ENCODE measurements around the gene NEURL1. TPM values are rescaled to one million over a fixed set of nuclear protein-coding genes. Genes with fewer than 3 reads are reported as not detected.

Gene NEURL1
- total and polyA plus RNA-seq, 2 donors (not counting 3 experiments of a cell fraction or from before 2014, with no cell fraction given) = 0.06 to 0.22 TPM

- Histone ChIP-seq H3K27ac (ENCODE audit: insufficient read depth, low read depth, low read length) (no peak overlapping the region), H3K79me2 (ENCODE audit: control insufficient read depth, insufficient read depth, low read length) (peaks cover 7% of the 10 kb centered on the region), H3K4me1 (ENCODE audit: control insufficient read depth, extremely low read depth, insufficient read depth, low read length) (peaks cover 63% of the 10 kb centered on the region), H3K9ac (replicated peaks; ENCODE audit: extremely low read depth, insufficient read depth, low read length) (no peak overlapping the region), H3K9me1 (replicated peaks; ENCODE audit: control insufficient read depth, extremely low read depth, insufficient read depth, low read length) (no peaks in the 10 kb centered on the region), H3K4me2 (ENCODE audit: insufficient read depth, low read length) (no peak overlapping the region), H2AFZ (ENCODE audit: low read depth, low read length) (no peak overlapping the region), H4K20me1 (replicated peaks; ENCODE audit: control insufficient read depth, extremely low read depth, insufficient read depth, low read length) (no peaks in the 10 kb centered on the region), H3K36me3 (ENCODE audit: control insufficient read depth in 2 of 2, extremely low read depth in 1 of 2, insufficient read depth in 2 of 2, low read length in 2 of 2) (peaks cover 10 to 25% of the 10 kb centered on the region in 2 experiments), H3K4me3 (replicated peaks in 1 of 3; ENCODE audit: insufficient read depth in 1 of 3, low read depth in 1 of 3, low read length in 3 of 3) (no peak overlapping the region), H3K9me3 (replicated peaks; ENCODE audit: control insufficient read depth, insufficient read depth, low read length) (no peaks in the 10 kb centered on the region), H3K27me3 (ENCODE audit: control insufficient read depth in 2 of 2, insufficient read depth in 2 of 2, low read length in 2 of 2) (no peaks in the 10 kb centered on the region)
- POLR2A ChIA-PET = interaction anchor here (0.5 kb wide), 1 partner anchor 38 kb away, joined by 3 read pairs; no protein-coding TSS in a partner anchor
- no peak for DNase-seq (ENCODE audit: low read depth, low spot score)
- BruUV-seq (replicated peaks) = TSS peak; percentile 14
- dilution Hi-C loops (cut with MboI; ENCODE audit: extremely low pct_ligation_motif_present, low sequenced_read_pairs) (no loop called here), intact Hi-C loops (cut with micrococcal nuclease) (loop anchor here (2.0 kb wide), 1 partner anchor 33 kb away; no protein-coding TSS in a partner anchor)
- no peak for TF ChIP-seq CTCF (IDR thresholded peaks at IDR 0.05; ENCODE audit: extremely low read depth in 1 of 2, insufficient read depth in 1 of 2, low read depth in 1 of 2, low read length in 2 of 2)
- no peak for TF ChIP-seq JUN (IDR thresholded peaks at IDR 0.05; ENCODE audit: borderline replicate concordance, insufficient read depth, insufficient read length, low read depth)
- TF ChIP-seq FOS (IDR thresholded peaks at IDR 0.05; ENCODE audit: borderline replicate concordance, insufficient read depth, low read length) = no peak
- TF ChIP-seq GATA2 (IDR thresholded peaks at IDR 0.05; ENCODE audit: insufficient read depth, insufficient read length, low read depth, low read length) = no peak
- TF ChIP-seq POLR2A (IDR thresholded peaks at IDR 0.05; ENCODE audit: low read depth, low read length) = no peak
- TF ChIP-seq POLR2AphosphoS5 (IDR thresholded peaks at IDR 0.05; ENCODE audit: insufficient read depth, low read depth, low read length) = no peak
- TF ChIP-seq MYC (IDR thresholded peaks at IDR 0.05; ENCODE audit: low read depth, low read length) = no peak
- TF ChIP-seq MAX (IDR thresholded peaks at IDR 0.05; ENCODE audit: insufficient read depth, insufficient read length) = no peak
- no peak for TF ChIP-seq EZH2 (IDR thresholded peaks at IDR 0.05; ENCODE audit: borderline replicate concordance, low read depth, low read length, severe bottlenecking)
- CTCF ChIA-PET = interaction anchor here (0.8 to 2.5 kb wide), 2 partner anchors 32 to 36 kb away, joined by 3 to 8 read pairs; no protein-coding TSS in a partner anchor
- FAIRE-seq = no peak
These were observed 44.0 kb upstream of the NEURL1 start for GRCh38 chr10:103449208-103450144.

Measured in endothelial cell of umbilical vein (primary cell).